Measurements from ENCODE around the gene PPP1R1B. TPM values are rescaled to one million over a fixed set of nuclear protein-coding genes. Genes with fewer than 3 reads are reported as not detected.

Gene PPP1R1B
- total RNA-seq (2021; fragmentation: NEBNext Ultra II Directional; extraction: Animal tissue kit (Norgen Biotek cat#: 25700)), result not detected
- long read RNA-seq, result 0 reads

DNA sequence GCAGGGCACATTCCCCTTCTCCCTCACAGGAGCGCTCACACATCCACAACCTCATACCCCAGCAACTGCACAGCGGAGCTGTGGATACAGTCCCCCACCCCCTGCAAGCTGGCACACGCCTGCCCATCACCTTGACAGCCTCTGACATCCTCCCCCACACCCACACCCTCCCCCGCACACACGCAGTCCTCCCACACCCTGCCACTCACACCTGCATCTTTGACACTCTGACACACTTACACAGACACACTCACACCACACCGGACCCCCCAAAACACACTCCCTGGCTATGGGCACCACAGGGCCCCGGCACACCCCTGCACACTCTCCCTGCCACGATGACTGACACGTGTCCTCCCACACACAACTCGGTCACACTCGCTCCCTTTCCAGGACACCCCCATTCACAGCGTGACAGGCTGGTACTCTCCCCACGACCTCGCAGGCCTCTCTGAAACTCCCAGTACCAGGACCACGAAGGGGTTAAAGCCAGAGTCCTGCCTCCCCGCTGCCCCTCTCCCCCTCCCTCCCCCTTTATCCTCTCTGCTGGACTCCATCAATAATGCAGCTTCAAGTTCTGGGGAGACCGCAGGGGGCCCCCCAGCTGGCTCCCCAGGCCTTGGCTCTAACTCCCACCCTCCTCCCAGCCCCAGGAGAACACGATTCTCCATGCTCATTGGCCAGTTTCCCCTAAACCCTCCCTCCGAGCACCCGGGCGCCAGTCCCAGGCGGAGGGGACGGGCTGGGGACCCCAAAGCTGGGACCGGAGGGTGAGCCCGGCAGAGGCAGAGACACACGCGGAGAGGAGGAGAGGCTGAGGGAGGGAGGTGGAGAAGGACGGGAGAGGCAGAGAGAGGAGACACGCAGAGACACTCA lies at the start of gene PPP1R1B:
Gene PPP1R1B (plus strand): TSS at position 782 of the 876 bp plus-strand sequence. CDS start 441 bp downstream, outside the sequence.
- H3K36me3 Mint-ChIP-seq (ENCODE audit: low read depth), result no peaks in the 10 kb centered on the region
- H3K9me3 Mint-ChIP-seq, result no peaks in the 10 kb centered on the region
- no peak within 1 kb of the TSS for H3K4me3 Mint-ChIP-seq
- TF ChIP-seq, protein P1, sequence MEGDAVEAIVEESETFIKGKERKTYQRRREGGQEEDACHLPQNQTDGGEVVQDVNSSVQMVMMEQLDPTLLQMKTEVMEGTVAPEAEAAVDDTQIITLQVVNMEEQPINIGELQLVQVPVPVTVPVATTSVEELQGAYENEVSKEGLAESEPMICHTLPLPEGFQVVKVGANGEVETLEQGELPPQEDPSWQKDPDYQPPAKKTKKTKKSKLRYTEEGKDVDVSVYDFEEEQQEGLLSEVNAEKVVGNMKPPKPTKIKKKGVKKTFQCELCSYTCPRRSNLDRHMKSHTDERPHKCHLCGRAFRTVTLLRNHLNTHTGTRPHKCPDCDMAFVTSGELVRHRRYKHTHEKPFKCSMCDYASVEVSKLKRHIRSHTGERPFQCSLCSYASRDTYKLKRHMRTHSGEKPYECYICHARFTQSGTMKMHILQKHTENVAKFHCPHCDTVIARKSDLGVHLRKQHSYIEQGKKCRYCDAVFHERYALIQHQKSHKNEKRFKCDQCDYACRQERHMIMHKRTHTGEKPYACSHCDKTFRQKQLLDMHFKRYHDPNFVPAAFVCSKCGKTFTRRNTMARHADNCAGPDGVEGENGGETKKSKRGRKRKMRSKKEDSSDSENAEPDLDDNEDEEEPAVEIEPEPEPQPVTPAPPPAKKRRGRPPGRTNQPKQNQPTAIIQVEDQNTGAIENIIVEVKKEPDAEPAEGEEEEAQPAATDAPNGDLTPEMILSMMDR (IDR thresholded peaks at IDR 0.05), result no peak
- no peak for DNase-seq
- H3K4me1 Mint-ChIP-seq (ENCODE audit: low read depth), result peaks cover 13% of the 10 kb centered on the region
- H3K27me3 Mint-ChIP-seq (ENCODE audit: insufficient read depth), result peaks cover 40% of the 10 kb centered on the region
- no peak within 1 kb of the TSS for H3K27ac Mint-ChIP-seq

DNA sequence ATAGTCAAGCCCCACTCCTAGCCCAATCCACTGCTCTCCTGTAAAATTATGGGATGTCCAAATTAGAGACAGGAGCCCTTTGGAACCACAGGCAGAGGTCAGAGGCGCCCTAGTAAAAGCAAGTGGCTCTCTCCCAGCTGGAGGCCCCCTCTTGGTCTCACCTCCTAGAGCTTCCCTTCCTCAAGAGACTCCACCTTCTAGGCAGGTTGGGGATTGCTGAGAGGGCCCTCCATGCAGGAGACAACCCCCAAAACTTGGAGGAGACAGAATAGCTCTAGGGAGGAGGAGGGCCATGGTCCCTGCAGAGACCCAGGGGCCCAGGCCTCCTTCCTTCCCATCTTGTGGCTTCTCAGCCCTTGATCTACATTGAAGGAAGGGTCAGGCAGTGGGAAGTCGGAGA lies 48.5 kb upstream of the PPP1R1B start:
- Mint-ChIP-seq H3K27ac (no peak overlapping the region), H3K27me3 (ENCODE audit: insufficient read depth) (peaks cover 23% of the 10 kb centered on the region)

DNA sequence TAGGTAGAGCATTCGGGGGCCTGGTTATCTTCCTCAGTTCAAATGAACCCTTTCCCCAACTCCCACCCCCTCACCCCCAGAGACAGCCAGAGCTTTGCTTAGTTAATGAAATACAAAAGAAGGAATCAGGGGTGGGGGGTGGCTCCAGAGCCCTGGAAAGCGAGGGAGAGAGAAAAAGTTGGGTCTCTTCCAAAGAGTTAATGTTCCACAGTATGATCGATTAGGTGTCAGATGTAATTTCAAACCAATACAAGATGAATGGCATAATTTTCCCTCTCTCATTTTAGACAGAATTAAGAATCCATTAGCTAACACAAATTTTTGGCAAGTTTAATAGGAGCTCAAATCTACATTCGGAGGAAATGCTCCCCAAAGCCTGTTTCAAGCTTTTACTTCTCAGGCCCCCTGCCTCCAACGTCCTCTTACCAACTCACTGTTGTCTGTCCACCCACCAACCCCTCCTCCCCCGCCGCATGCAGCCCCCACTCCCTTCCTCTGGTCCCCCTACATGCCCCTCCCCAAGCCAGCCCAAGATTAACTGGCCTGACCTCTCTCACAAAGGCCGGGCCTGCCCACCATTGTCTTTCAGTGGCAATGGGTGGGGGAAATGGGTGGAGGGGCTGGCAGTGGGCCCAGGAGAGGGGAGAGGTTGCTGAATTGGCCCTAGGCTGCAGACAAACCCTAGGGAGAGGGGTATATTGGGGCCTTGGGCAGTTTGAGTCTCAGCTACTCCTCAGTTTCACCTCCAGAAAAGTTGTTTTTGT lies 47.3 kb upstream of the PPP1R1B start:
- H3K4me3 Mint-ChIP-seq, result no peak overlapping the region
- no peak overlapping the region for H3K27ac Mint-ChIP-seq
- H3K4me1 Mint-ChIP-seq (ENCODE audit: low read depth), result no peaks in the 10 kb centered on the region
- H3K9me3 Mint-ChIP-seq, result no peaks in the 10 kb centered on the region
- TF ChIP-seq, protein P1 (IDR thresholded peaks at IDR 0.05), result no peak
- no peaks in the 10 kb centered on the region for H3K36me3 Mint-ChIP-seq (ENCODE audit: low read depth)
- no peak for DNase-seq
- H3K27me3 Mint-ChIP-seq (ENCODE audit: insufficient read depth), result peaks cover 25% of the 10 kb centered on the region

More for the DNA sequence above, 48.5 kb upstream of the PPP1R1B start:
- no peaks in the 10 kb centered on the region for H3K9me3 Mint-ChIP-seq
- no peak overlapping the region for H3K4me3 Mint-ChIP-seq
- no peak for DNase-seq
- peaks cover 7% of the 10 kb centered on the region for H3K4me1 Mint-ChIP-seq (ENCODE audit: low read depth)
- TF ChIP-seq, protein P1 (IDR thresholded peaks at IDR 0.05), result no peak
- H3K36me3 Mint-ChIP-seq (ENCODE audit: low read depth), result no peaks in the 10 kb centered on the region

DNA sequence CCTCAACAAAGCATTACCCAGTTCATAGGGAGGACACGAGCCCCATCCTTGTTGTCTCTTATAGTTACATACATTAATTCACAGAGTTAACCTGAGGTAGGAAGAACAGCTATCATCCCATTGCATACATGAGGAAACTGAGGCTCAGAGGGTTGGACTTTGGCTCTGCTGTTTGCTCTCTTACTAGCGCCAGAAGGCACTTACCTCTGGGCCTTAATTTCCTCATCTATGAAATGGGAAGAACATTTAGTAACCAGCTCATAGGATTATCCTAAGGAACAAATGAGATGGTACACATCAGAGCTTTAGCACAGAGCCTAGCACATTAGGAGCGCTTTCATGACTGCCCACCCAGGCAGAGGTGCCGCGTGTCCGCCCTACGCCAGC lies 46.7 kb upstream of the PPP1R1B start:
- Mint-ChIP-seq H3K36me3 (ENCODE audit: low read depth) (no peaks in the 10 kb centered on the region), H3K4me3 (no peak overlapping the region), H3K9me3 (no peaks in the 10 kb centered on the region), H3K4me1 (ENCODE audit: low read depth) (no peaks in the 10 kb centered on the region), H3K27me3 (ENCODE audit: insufficient read depth) (peaks cover 23% of the 10 kb centered on the region), H3K27ac (no peak overlapping the region)
- TF ChIP-seq, protein P1 (IDR thresholded peaks at IDR 0.05), result no peak
- no peak for DNase-seq

DNA sequence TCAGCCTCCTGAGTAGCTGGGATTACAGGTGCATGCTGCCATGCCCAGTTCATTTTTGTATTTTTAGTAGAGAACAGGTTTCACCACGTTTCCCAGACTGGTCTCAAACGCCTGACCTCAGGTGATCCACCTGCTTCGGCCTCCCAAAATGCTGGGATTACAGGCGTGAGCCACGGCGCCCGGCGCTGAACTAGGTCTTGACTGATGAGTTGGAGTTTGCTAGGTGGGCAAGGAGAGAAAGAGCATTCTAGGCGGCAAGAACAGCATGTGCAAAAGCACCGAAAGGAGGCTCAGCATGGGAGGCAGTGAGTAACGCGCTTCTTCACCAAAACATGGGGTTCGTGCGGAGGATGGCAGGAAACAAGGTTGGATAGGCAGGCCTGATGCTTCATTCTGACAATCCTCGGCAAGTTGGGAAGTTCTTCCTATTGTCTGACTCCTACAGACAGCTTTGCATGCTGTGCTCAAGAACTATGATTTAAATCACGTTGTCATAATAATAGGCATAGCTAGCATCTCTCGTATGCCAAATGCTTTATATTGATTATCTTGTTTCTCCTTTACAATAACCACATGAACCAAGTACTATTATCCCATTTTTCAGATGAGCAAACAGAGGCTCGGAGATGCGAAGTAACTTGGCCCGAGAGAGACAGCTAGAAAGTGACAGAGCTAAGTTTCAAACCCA lies 45.5 kb upstream of the PPP1R1B start:
- no peak overlapping the region for H3K27ac Mint-ChIP-seq
- no peaks in the 10 kb centered on the region for H3K36me3 Mint-ChIP-seq (ENCODE audit: low read depth)
- H3K4me1 Mint-ChIP-seq (ENCODE audit: low read depth), result no peaks in the 10 kb centered on the region
- no peaks in the 10 kb centered on the region for H3K9me3 Mint-ChIP-seq
- no peak for DNase-seq
- peaks cover 23% of the 10 kb centered on the region for H3K27me3 Mint-ChIP-seq (ENCODE audit: insufficient read depth)
- no peak overlapping the region for H3K4me3 Mint-ChIP-seq
- TF ChIP-seq, protein P1 (IDR thresholded peaks at IDR 0.05), result no peak

Data from HFFc6 (cell line).